ENCODE measurements around the gene ARHGAP44. TPM values are rescaled to one million over a fixed set of nuclear protein-coding genes. Genes with fewer than 3 reads are reported as not detected.

The ARHGAP44 gene
- polyA plus RNA-seq, 1 donor from 2014 or later = 5.9 TPM

GRCh38 chr17:12985431-12986293 is 196.4 kb downstream of the ARHGAP44 start:
- Histone ChIP-seq H3K9me2 (ENCODE audit: insufficient read depth, low read length) (no peaks in the 10 kb centered on the region), H4K20me1 (ENCODE audit: insufficient read depth) (no peaks in the 10 kb centered on the region), H3K9me3 (ENCODE audit: low read length) (no peaks in the 10 kb centered on the region), H3K36me3 (ENCODE audit: insufficient read depth, low read length) (no peaks in the 10 kb centered on the region), H2AFZ (ENCODE audit: low read depth, low read length) (no peak overlapping the region), H3F3A (ENCODE audit: insufficient read depth, low read length, poor library complexity, severe bottlenecking) (no peaks in the 10 kb centered on the region), H3K4me2 (ENCODE audit: low read length) (no peak overlapping the region), H3K27ac (ENCODE audit: low read length) (no peak overlapping the region), H3K9ac (ENCODE audit: low read length) (no peak overlapping the region), H3K79me2 (replicated peaks; ENCODE audit: insufficient read depth, low read length) (no peaks in the 10 kb centered on the region), H3K4me3 (ENCODE audit: low read length) (no peak overlapping the region), H3K27me3 (ENCODE audit: insufficient read depth, low read depth, low read length) (no peaks in the 10 kb centered on the region)
- no peak for TF ChIP-seq MXI1 (conservative IDR thresholded peaks at IDR 0.05; ENCODE audit: poor library complexity, severe bottlenecking)
- no peak for TF ChIP-seq TAF1 (IDR thresholded peaks at IDR 0.05; ENCODE audit: low read depth)
- TF ChIP-seq SMC3 (conservative IDR thresholded peaks at IDR 0.05; ENCODE audit: poor library complexity) = no peak
- TF ChIP-seq POLR2AphosphoS5 (IDR thresholded peaks at IDR 0.05) = no peak
- no peak for TF ChIP-seq CTCF (IDR thresholded peaks at IDR 0.05; ENCODE audit: poor library complexity, severe bottlenecking)
- TF ChIP-seq EP300 (conservative IDR thresholded peaks at IDR 0.05; ENCODE audit: poor library complexity, severe bottlenecking) = no peak
- no peak for TF ChIP-seq RAD21 (conservative IDR thresholded peaks at IDR 0.05)

GRCh38 chr17:12987120-12987519 is 197.8 kb downstream of the ARHGAP44 start:
- no peaks in the 10 kb centered on the region for H4K20me1 ChIP-seq (ENCODE audit: insufficient read depth)
- H3F3A ChIP-seq (ENCODE audit: insufficient read depth, low read length, poor library complexity, severe bottlenecking) = no peaks in the 10 kb centered on the region
- H3K27me3 ChIP-seq (ENCODE audit: insufficient read depth, low read depth, low read length) = no peaks in the 10 kb centered on the region
- no peak overlapping the region for H2AFZ ChIP-seq (ENCODE audit: low read depth, low read length)
- H3K9me3 ChIP-seq (ENCODE audit: low read length) = no peaks in the 10 kb centered on the region
- H3K9me2 ChIP-seq (ENCODE audit: insufficient read depth, low read length) = no peaks in the 10 kb centered on the region
- no peaks in the 10 kb centered on the region for H3K36me3 ChIP-seq (ENCODE audit: insufficient read depth, low read length)
- TF ChIP-seq EZH2 (IDR thresholded peaks at IDR 0.05; ENCODE audit: borderline replicate concordance, insufficient read depth, low read length, poor library complexity, severe bottlenecking) (no peak), TAF1 (IDR thresholded peaks at IDR 0.05; ENCODE audit: low read depth) (no peak), SMC3 (conservative IDR thresholded peaks at IDR 0.05; ENCODE audit: poor library complexity) (no peak), EP300 (conservative IDR thresholded peaks at IDR 0.05; ENCODE audit: poor library complexity, severe bottlenecking) (no peak), POLR2AphosphoS5 (IDR thresholded peaks at IDR 0.05) (no peak), CTCF (IDR thresholded peaks at IDR 0.05; ENCODE audit: poor library complexity, severe bottlenecking) (no peak), MXI1 (conservative IDR thresholded peaks at IDR 0.05; ENCODE audit: poor library complexity, severe bottlenecking) (no peak), RAD21 (conservative IDR thresholded peaks at IDR 0.05) (no peak), REST (IDR thresholded peaks at IDR 0.05; ENCODE audit: borderline replicate concordance) (no peak)
- no peak overlapping the region for H3K4me3 ChIP-seq (ENCODE audit: low read length)
- no peak overlapping the region for H3K9ac ChIP-seq (ENCODE audit: low read length)
- no peak overlapping the region for H3K27ac ChIP-seq (ENCODE audit: low read length)
- no peak overlapping the region for H3K4me2 ChIP-seq (ENCODE audit: low read length)
- no peaks in the 10 kb centered on the region for H3K79me2 ChIP-seq (replicated peaks; ENCODE audit: insufficient read depth, low read length)
